ENCODE measurements around the gene RFFL.
"Not testable (repeated sequence)": the region's sequence is repeated elsewhere in the genome, so short reads cannot be mapped to it uniquely, and the experiment has no call there.

The RFFL gene

GRCh38 chr17:35000965-35001364 lies 62.5 kb downstream of the RFFL start:
- H3K27ac Mint-ChIP-seq; H3K9me3 Mint-ChIP-seq; H3K4me3 Mint-ChIP-seq; H3K27me3 Mint-ChIP-seq; intact Hi-C loops (cut with micrococcal nuclease): not testable (repeated sequence)
- peaks cover 73% of the 10 kb centered on the region for H3K36me3 Mint-ChIP-seq (ENCODE audit: low read depth)
- peaks cover 24% of the 10 kb centered on the region for H3K4me1 Mint-ChIP-seq (ENCODE audit: low read depth)

DNA sequence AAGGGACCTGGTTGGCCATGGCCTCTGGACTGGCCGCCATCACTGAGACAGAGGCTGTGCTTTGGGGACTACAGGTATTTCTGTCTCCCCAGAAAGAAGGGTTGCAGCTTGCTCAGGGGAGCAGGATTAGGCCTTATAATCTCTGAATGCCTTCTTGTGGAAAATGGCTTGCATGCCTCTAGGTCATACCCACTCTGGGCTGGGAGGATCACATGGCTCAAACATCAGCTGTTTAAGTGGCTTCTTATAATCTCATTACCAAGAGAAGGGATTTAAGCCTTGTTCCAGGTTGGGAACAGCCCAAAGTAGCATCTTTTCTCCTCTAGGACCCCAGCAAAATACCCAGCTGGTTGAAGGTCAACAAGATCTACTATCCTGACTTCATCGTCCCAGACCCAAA lies 64.1 kb downstream of the RFFL start:
- Mint-ChIP-seq H3K4me3 (no peak overlapping the region), H3K27ac (no peak overlapping the region), H3K4me1 (ENCODE audit: low read depth) (peaks cover 27% of the 10 kb centered on the region), H3K36me3 (ENCODE audit: low read depth) (peaks cover 80% of the 10 kb centered on the region), H3K27me3 (no peaks in the 10 kb centered on the region), H3K9me3 (no peaks in the 10 kb centered on the region)
- intact Hi-C loops (cut with micrococcal nuclease): no loop called here

GRCh38 chr17:34998205-34998604 lies 65.3 kb downstream of the RFFL start:
- Mint-ChIP-seq H3K9me3 (no peaks in the 10 kb centered on the region), H3K27me3 (no peaks in the 10 kb centered on the region), H3K4me3 (no peak overlapping the region), H3K36me3 (ENCODE audit: low read depth) (peaks cover 76% of the 10 kb centered on the region), H3K4me1 (ENCODE audit: low read depth) (peaks cover 27% of the 10 kb centered on the region), H3K27ac (peak overlapping the region; percentile 35)
- intact Hi-C loops (cut with micrococcal nuclease): loop anchor here (1.0 kb wide), 1 partner anchor 122 kb away; no protein-coding TSS in a partner anchor

GRCh38 chr17:34997355-34997862 lies 66.1 kb downstream of the RFFL start:
- intact Hi-C loops (cut with micrococcal nuclease): no loop called here
- peaks cover 34% of the 10 kb centered on the region for H3K4me1 Mint-ChIP-seq (ENCODE audit: low read depth)
- H3K27ac Mint-ChIP-seq: peak overlapping the region; percentile 38
- H3K36me3 Mint-ChIP-seq (ENCODE audit: low read depth): peaks cover 76% of the 10 kb centered on the region
- H3K4me3 Mint-ChIP-seq: no peak overlapping the region
- H3K27me3 Mint-ChIP-seq: no peaks in the 10 kb centered on the region
- H3K9me3 Mint-ChIP-seq: no peaks in the 10 kb centered on the region

DNA sequence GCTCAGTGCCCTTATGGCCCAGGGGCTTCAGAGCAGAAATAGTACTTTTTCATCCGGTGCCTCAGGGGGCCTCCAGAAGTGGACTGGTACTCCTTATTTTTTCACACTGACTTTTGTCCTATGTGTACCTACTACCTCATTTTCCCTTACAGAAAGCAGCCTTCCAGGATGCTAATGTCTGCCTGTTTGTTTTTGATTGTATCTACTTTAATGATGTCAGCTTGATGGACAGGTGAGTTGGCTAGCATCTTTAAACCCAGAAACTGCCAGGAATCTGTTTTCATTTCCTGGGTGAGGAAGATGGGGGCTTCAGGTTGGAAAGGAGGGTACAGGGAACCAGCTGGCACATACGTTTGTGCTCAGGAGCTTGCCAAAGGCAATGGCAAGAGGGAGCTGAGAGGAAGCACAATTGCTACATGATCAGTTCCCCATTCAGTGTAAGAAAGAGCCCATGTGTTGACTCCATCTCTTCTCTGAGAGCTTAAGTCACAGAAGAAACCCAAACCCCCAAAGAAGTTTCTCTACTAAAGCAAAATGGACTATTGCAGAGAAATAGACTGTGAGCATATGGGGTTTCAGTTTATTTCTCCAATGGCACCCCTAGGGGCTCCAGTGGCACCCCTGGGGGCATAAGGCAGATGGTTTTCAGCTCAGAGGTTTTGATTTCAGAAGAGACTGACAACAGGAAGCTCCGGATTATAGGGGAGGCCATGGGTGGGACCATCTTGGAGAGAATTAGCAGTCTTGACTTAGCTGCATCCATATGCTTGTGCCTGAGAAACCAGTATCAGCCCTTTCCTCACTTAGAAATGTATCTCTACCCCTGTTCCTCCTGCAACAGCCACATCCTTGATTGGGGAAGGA lies 66.9 kb downstream of the RFFL start:
- intact Hi-C loops (cut with micrococcal nuclease): no loop called here
- Mint-ChIP-seq H3K27ac (peak overlapping the region; percentile 38), H3K4me3 (no peak overlapping the region), H3K36me3 (ENCODE audit: low read depth) (peaks cover 77% of the 10 kb centered on the region), H3K27me3 (no peaks in the 10 kb centered on the region), H3K4me1 (ENCODE audit: low read depth) (peaks cover 42% of the 10 kb centered on the region), H3K9me3 (no peaks in the 10 kb centered on the region)

DNA sequence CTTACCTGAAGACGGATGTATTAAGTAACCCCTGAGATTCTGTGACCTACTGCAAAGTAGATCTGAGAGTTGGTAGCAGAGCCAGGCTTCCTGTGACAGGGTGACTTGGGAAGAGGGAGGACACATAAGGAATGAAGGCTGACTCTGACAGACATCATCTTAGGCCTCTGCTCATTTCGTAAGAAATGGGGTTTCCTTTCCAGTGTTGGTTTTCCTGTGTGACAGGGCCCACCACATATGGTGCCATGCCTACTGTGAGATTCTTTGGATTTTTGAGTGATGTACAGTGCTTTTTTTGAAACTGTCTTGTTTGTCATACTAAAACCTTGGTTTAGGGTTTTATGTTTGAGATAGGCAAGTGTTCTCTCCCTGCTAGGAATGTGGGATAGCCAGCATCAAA lies 70.5 kb downstream of the RFFL start:
- peaks cover 59% of the 10 kb centered on the region for H3K4me1 Mint-ChIP-seq (ENCODE audit: low read depth)
- H3K36me3 Mint-ChIP-seq (ENCODE audit: low read depth): peaks cover 78% of the 10 kb centered on the region
- H3K27ac Mint-ChIP-seq: peak overlapping the region; percentile 45
- no peaks in the 10 kb centered on the region for H3K27me3 Mint-ChIP-seq
- H3K4me3 Mint-ChIP-seq: no peak overlapping the region
- intact Hi-C loops (cut with micrococcal nuclease): no loop called here
- no peaks in the 10 kb centered on the region for H3K9me3 Mint-ChIP-seq

DNA sequence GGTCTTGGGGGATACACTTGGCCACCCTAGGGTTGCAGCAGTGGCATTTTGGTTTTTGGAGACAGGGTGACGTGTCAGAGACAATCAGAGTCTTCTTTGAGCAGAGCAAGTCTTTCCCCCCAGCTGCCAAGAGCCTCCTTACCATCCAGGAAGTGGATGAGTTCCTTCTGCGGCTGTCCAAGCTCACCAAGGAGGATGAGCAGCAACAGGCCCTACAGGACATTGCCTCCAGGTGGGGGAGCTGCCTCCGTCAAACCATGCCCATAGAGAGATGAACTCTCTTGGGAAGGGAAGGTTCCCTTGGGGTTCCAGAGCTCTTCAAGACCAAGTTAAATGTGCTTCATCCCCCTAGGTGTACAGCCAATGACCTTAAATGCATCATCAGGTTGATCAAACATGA lies 71.9 kb downstream of the RFFL start:
- H3K27ac Mint-ChIP-seq: no peak overlapping the region
- H3K9me3 Mint-ChIP-seq: no peaks in the 10 kb centered on the region
- peaks cover 85% of the 10 kb centered on the region for H3K36me3 Mint-ChIP-seq (ENCODE audit: low read depth)
- H3K4me3 Mint-ChIP-seq: no peak overlapping the region
- intact Hi-C loops (cut with micrococcal nuclease): no loop called here
- peaks cover 52% of the 10 kb centered on the region for H3K4me1 Mint-ChIP-seq (ENCODE audit: low read depth)
- no peaks in the 10 kb centered on the region for H3K27me3 Mint-ChIP-seq

- H3K4me3 Mint-ChIP-seq: no peak overlapping the region
- no peak overlapping the region for H3K27ac Mint-ChIP-seq
- intact Hi-C loops (cut with micrococcal nuclease): no loop called here
- H3K9me3 Mint-ChIP-seq: no peaks in the 10 kb centered on the region
- H3K36me3 Mint-ChIP-seq (ENCODE audit: low read depth): peaks cover 86% of the 10 kb centered on the region
- H3K27me3 Mint-ChIP-seq: no peaks in the 10 kb centered on the region
- peaks cover 45% of the 10 kb centered on the region for H3K4me1 Mint-ChIP-seq (ENCODE audit: low read depth)
Observed at GRCh38 chr17:34990921-34991365, 72.6 kb downstream of the RFFL start.

DNA sequence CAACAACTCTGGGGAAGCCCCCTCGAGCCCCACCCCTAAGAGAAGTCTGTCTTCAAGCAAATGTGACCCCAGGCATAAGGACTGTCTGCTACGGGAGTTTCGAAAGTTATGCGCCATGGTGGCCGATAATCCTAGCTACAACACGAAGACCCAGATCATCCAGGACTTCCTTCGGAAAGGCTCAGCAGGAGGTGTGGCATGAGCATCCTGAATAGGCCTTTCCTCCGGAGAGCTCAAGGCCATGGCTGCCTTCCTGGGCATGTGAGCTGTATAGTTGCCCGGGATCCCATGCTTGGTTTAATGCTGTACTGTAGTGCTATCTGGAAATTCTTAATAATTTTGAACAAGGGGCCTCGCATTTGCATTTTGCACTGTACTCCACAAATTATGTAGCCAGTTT lies 74.0 kb downstream of the RFFL start:
- peaks cover 48% of the 10 kb centered on the region for H3K4me1 Mint-ChIP-seq (ENCODE audit: low read depth)
- H3K9me3 Mint-ChIP-seq: no peaks in the 10 kb centered on the region
- no peak overlapping the region for H3K4me3 Mint-ChIP-seq
- H3K27me3 Mint-ChIP-seq: no peaks in the 10 kb centered on the region
- H3K27ac Mint-ChIP-seq: peak overlapping the region; percentile 15
- peaks cover 77% of the 10 kb centered on the region for H3K36me3 Mint-ChIP-seq (ENCODE audit: low read depth)
- intact Hi-C loops (cut with micrococcal nuclease): loop anchor here (10.0 kb wide), 1 partner anchor 565 kb away; no protein-coding TSS in a partner anchor

GRCh38 chr17:34988644-34989043 lies 74.9 kb downstream of the RFFL start:
- peak overlapping the region; percentile 15 for H3K27ac Mint-ChIP-seq
- peaks cover 77% of the 10 kb centered on the region for H3K36me3 Mint-ChIP-seq (ENCODE audit: low read depth)
- peaks cover 48% of the 10 kb centered on the region for H3K4me1 Mint-ChIP-seq (ENCODE audit: low read depth)
- no peak overlapping the region for H3K4me3 Mint-ChIP-seq
- intact Hi-C loops (cut with micrococcal nuclease): loop anchor here (10.0 kb wide), 1 partner anchor 564 kb away; no protein-coding TSS in a partner anchor
- H3K27me3 Mint-ChIP-seq: no peaks in the 10 kb centered on the region
- no peaks in the 10 kb centered on the region for H3K9me3 Mint-ChIP-seq

- no peak overlapping the region for H3K4me3 Mint-ChIP-seq
- intact Hi-C loops (cut with micrococcal nuclease): loop anchor here (10.0 kb wide), 1 partner anchor 562 kb away; no protein-coding TSS in a partner anchor
- no peak overlapping the region for H3K27ac Mint-ChIP-seq
- H3K27me3 Mint-ChIP-seq: no peaks in the 10 kb centered on the region
- H3K9me3 Mint-ChIP-seq: no peaks in the 10 kb centered on the region
- H3K4me1 Mint-ChIP-seq (ENCODE audit: low read depth): peaks cover 47% of the 10 kb centered on the region
- peaks cover 76% of the 10 kb centered on the region for H3K36me3 Mint-ChIP-seq (ENCODE audit: low read depth)
Observed at GRCh38 chr17:34987232-34987631, 76.3 kb downstream of the RFFL start.

GRCh38 chr17:34981538-34982241 lies 81.8 kb downstream of the RFFL start:
- intact Hi-C loops (cut with micrococcal nuclease): loop anchor here (10.0 kb wide), 1 partner anchor 557 kb away; no protein-coding TSS in a partner anchor
- Mint-ChIP-seq H3K4me3 (peak overlapping the region; percentile 93), H3K4me1 (ENCODE audit: low read depth) (peaks cover 35% of the 10 kb centered on the region), H3K36me3 (ENCODE audit: low read depth) (peaks cover 36% of the 10 kb centered on the region), H3K27ac (peak overlapping the region; percentile 97), H3K9me3 (no peaks in the 10 kb centered on the region), H3K27me3 (no peaks in the 10 kb centered on the region)

DNA sequence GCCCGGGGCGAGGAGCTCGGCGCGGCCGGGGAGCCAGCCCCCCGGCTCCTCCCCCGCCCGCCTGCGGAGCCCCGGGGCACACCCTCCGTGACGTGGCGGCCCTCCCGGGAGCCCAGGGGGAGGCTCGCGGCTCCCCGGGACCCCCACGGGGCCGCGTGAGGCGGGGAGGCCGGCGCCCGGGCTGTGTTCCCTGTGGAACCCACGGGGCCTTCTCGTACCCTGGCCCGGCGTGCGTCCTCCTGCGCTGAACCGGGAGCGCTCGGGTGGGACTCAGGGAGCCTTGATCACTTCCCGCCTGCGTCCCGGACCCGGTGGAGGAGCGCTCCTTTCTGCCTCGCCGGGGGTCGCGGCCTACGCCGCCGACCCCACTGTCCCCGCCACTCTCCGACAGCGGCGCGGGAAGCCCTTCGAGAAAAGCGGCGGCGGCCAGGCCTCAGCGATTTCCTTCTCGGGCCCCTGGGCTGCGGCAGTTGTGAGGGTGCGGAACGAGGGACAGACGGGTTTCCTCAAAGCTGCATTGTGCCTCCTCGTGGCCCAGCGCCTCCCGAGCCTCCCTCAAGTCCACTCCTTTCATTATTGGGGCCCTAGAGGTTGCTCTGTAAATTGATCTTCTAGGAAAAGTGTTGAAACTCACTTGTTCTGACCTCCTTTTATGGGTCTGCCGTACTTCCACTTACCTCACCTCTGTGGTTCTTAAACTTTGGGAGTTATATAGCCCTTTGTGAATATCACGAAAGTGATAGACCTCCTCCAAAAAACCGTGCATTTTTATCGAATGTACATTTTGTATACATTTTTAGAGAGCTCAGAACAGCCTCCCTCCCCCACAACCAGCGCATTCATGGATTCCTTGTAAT lies 82.6 kb downstream of the RFFL start:
- intact Hi-C loops (cut with micrococcal nuclease): loop anchor here (1.0 to 10.0 kb wide), 2 partner anchors 20 to 556 kb away; partner anchors contain the start of genes CCT6B and ZNF830
- no peaks in the 10 kb centered on the region for H3K9me3 Mint-ChIP-seq
- H3K27me3 Mint-ChIP-seq: no peaks in the 10 kb centered on the region
- H3K4me3 Mint-ChIP-seq: peak overlapping the region; percentile 93
- peaks cover 29% of the 10 kb centered on the region for H3K36me3 Mint-ChIP-seq (ENCODE audit: low read depth)
- peak overlapping the region; percentile 97 for H3K27ac Mint-ChIP-seq
- H3K4me1 Mint-ChIP-seq (ENCODE audit: low read depth): peaks cover 35% of the 10 kb centered on the region

Measured in dendritic cell treated with granulocyte-macrophage colony-stimulating factor and Interleukin-4, amounts not matched to agents 40 ng/mL and 50 ng/mL, for 4 days (primary cell).